ENCODE data around the gene CD68.

The CD68 gene

DNA sequence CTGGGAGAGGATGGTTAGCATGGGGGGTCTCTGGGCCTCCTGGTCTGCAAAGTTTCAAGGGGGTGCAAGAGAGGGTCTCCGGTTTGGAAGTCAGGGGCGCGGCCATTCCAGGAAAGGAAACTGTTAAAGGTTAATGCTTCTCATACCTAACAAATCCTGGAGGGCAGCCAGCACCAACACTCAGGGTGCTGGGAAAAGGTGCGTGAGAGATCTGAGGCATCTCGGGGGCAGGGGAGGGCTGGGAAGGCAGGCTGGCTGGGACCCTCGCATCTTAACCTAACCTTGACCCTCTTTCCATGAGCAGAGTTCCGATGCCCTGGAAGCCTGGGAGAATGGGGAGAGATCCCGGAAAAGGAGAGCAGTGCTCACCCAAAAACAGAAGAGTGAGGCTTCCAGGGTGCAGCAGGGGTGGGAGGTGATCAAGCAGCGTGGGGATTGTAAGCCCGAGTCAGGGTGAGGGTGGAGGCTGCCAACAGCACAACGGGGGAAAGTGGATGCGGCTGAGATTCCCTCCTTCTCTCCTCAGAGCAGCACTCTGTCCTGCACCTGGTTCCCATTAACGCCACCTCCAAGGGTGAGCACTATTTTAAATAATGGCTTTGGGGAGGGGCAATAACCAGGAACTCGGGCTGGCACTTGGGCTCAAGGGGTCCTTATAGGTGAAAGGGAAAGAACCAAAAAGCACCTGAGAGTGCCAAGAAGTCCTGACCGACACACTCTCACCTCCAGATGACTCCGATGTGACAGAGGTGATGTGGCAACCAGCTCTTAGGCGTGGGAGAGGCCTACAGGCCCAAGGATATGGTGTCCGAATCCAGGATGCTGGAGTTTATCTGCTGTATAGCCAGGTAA lies 19.9 kb upstream of the CD68 start:
- DNase-seq, result no peak

DNA sequence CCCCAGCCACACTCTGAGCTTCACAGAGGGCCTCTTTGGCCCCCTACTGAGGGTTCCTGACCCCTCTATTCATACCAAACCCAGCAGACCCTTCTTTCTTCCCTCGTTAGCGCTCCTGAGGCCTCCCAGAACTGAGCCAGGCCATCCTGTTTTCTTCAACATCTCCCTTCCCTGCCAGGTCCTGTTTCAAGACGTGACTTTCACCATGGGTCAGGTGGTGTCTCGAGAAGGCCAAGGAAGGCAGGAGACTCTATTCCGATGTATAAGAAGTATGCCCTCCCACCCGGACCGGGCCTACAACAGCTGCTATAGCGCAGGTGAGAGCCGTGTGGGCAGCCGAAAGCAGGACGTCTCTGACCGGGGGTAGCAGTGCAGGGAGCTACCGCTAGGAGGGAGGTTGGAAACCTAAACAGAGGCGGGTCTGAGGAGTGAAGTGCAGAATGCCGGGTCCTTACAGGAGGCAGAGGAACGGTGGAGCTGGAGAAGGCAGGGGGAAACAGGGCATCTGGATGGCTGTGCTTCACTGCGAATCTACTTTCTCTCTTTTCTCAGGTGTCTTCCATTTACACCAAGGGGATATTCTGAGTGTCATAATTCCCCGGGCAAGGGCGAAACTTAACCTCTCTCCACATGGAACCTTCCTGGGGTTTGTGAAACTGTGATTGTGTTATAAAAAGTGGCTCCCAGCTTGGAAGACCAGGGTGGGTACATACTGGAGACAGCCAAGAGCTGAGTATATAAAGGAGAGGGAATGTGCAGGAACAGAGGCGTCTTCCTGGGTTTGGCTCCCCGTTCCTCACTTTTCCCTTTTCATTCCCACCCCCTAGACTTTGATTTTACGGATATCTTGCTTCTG lies 19.0 kb upstream of the CD68 start:
- DNase-seq, result peak in 1 of 2 donors; percentile 37

- DNase-seq, result peak; percentile 60 to 84
Measured at GRCh38 chr17:7561028-7561575, 18.3 kb upstream of the CD68 start.

GRCh38 chr17:7561589-7562207 lies 17.7 kb upstream of the CD68 start, which contains the start of gene SENP3:
Gene SENP3 (plus strand): TSS chr17:7561919. CDS start chr17:7563077, 1,158 bp downstream.
- DNase-seq, result peak; percentile 55 to 79

- DNase-seq, result no peak
Measured at GRCh38 chr17:7562208-7562605, 17.2 kb upstream of the CD68 start.

DNA sequence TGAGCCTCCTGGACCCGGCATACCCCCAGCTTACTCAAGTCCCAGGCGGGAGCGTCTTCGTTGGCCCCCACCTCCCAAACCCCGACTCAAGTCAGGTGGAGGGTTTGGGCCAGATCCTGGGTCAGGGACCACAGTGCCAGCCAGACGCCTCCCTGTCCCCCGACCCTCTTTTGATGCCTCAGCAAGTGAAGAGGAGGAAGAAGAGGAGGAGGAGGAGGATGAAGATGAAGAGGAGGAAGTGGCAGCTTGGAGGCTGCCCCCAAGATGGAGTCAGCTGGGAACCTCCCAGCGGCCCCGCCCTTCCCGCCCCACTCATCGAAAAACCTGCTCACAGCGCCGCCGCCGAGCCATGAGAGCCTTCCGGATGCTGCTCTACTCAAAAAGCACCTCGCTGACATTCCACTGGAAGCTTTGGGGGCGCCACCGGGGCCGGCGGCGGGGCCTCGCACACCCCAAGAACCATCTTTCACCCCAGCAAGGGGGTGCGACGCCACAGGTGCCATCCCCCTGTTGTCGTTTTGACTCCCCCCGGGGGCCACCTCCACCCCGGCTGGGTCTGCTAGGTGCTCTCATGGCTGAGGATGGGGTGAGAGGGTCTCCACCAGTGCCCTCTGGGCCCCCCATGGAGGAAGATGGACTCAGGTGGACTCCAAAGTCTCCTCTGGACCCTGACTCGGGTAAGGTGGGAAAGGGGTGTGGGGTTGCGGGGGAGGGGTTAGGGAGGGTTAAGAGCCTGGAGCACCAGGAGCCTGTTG lies 16.1 kb upstream of the CD68 start:
- no peak for DNase-seq

GRCh38 chr17:7569571-7569970 lies 9.9 kb upstream of the CD68 start:
- DNase-seq, result no peak

DNA sequence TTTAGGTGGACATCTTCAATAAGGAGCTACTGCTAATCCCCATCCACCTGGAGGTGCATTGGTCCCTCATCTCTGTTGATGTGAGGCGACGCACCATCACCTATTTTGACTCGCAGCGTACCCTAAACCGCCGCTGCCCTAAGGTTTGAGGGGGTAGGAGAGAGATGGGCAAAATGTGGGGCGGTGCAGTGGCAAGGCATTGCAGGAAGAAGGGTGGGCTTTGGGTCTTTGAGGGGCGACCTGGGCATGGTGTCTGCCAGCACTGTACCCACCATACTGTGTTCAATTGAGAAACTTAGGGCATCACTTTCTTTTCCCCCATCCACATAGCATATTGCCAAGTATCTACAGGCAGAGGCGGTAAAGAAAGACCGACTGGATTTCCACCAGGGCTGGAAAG lies 9.1 kb upstream of the CD68 start:
- no peak for DNase-seq

GRCh38 chr17:7572338-7572587 lies 7.2 kb upstream of the CD68 start:
- no peak for DNase-seq

DNA sequence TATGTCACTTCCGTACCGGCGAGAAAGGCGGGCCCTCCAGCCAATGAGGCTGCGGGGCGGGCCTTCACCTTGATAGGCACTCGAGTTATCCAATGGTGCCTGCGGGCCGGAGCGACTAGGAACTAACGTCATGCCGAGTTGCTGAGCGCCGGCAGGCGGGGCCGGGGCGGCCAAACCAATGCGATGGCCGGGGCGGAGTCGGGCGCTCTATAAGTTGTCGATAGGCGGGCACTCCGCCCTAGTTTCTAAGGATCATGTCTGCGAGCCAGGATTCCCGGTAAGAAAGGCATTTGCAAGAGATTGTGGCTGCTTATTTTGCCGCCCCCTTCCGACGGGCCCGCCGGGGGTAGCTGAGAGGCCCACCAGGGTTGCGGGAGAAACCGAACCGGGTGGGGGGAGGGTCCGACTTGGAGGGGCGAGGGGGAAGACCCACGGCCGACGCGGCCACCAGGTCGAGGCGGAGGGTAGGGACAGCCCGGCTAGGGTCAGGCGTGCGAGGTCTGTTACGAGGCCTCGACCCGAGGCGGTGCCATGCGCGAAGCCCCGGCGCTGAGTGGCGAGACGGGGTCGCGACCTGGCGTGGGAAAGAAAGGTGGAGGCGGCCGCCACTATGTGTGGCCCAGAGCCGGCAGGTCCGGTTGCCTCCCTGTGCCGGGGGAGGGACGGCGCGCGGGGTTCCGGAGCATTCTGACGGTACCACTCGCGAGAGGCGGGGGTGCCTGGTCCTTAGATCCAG lies 6.7 kb upstream of the CD68 start:
- DNase-seq, result peak; percentile 91 to 100

DNA sequence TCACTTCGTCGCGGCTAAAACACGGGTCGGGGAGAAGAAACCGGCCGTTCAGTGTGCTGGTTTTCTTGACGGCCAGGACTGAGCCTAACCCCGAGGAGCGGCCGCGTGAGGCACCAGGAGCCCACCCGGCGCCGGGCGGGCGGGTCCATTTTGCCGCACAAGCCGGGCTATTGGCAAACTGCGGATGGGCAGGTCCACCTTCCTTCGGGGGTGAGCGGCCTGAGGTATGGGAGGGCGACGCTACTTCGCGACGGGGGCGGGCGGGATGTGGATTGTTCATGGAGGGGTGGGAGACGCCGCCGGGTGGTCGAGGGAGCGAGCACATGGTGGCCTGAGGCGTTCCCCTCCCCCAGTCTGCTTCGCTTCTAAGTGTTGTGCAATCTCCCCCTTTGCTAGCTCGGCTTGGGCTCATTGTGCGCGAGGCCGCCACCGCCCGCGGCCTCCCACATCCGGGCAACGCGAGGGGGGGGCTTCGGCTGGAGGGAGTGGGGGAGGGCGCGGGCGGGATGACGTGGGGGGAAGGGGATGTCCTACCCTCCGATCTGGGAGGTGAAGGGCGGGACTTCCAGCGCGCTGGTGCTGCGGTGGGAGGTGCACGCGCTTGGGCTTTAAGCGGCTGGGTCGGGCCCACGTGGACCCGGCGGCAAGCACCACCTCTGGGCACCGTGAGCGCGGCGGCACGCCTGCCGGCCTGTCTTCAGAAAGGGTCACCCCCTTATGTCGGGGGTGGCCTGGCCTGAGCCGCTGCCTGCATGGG lies 5.9 kb upstream of the CD68 start:
- DNase-seq, result peak; percentile 77 to 87

GRCh38 chr17:7574176-7574953 lies 5.1 kb upstream of the CD68 start:
- no peak for DNase-seq

DNA sequence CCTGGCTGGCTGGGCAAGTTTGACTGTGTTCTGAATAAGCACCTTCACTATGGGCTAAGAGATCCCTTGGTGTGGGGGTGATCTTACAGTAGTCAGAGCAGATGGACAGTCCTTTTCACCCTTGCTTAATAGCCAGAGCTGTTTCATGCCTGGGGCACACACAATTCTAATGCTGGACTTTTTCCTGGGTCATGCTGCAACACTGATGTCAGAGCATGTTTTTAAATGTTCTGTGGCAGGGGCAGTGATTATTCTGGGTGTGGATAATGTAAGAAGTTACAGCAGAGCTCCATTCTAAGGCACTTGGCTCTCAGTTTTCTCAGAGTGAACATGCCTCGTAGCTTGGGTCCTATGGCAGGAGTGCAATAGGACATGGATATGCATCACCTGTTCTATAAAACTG lies 4.0 kb upstream of the CD68 start:
- no peak for DNase-seq

DNA sequence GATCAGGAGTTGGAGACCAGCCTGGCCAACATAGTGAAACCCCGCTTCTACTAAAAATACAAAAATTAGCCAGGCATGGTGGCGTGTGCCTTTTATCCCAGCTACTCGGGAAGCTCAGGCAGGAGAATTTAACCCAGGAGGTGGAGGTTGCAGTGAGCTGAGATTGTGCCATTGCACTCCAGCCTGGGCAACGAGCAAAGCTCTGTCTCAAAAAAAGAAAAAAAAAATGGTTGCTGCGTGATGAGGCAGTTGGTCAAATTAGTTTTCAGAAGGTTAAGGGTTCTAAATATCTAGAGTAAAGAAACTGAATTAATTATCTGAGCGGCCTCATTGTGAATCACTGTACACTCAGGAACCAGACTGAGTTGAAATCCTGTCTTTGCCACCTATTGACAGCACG lies 3.5 kb upstream of the CD68 start:
- no peak for DNase-seq

DNA sequence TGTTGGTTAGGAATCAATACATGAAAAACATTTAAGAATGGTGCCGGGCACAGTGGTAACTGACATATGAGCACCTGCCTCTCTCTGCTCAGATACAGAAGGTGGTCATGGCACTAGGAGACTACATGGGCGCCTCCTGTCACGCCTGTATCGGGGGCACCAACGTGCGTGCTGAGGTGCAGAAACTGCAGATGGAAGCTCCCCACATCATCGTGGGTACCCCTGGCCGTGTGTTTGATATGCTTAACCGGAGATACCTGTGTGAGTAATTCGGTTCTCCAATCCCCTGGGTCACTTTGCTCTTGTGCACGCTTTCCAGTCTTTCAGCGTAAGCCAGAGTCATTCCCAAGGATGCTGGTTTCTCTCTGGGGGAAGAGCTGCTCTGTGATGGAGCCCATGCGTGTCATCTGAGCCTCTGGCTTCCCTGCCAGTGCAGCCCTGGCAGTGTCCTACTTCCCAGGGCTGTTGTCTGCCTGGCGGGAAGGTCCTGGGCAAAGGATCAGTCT lies 3.0 kb upstream of the CD68 start:
- no peak for DNase-seq

GRCh38 chr17:7577327-7578199 lies 1.9 kb upstream of the CD68 start:
- DNase-seq, result no peak

GRCh38 chr17:7579834-7580603 lies 581 bp downstream of the CD68 start:
- peak in 1 of 2 donors; percentile 57 for DNase-seq
